ENCODE results near the gene EME1.

Gene EME1

DNA sequence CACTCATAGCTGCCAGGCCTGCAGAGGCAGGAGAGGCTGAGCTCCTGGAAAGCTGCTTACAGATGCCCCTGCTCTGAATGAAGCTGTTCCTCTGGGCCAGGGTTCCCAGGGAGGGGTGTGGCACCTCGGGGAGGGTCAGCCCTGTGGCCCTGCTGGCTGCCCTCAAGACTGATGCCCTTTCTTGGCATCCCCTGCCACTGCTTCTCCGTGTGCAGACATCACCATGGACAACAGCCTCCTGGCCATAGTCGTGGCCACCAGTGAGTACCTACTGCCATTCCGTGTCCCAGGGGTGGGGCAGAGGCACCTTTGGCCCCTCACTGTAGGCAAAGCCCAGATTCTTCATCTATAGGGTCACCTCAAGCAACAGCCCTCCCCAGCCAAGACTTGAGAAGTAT is 9.0 kb upstream of the EME1 start:
- no peak for DNase-seq

DNA sequence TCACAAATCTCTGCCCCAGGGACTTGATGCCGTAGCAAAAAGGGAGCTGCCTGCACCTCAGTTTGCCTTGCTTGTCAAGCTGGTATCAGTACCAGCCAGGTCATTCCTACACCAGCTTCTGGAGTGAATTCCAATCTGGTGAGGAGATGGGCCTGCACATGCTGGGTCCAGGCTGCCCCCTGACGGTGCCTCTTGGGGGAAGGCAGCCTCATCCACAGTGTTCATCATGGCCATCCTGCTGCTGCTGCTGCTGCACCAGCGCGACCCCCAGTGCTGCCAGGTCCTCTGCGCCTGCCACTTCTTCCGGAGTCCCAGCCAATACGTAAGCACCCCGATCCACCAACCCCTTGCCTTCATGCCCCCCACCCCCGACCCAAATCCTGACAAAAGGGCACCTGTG is 8.3 kb upstream of the EME1 start:
- no peak for DNase-seq

DNA sequence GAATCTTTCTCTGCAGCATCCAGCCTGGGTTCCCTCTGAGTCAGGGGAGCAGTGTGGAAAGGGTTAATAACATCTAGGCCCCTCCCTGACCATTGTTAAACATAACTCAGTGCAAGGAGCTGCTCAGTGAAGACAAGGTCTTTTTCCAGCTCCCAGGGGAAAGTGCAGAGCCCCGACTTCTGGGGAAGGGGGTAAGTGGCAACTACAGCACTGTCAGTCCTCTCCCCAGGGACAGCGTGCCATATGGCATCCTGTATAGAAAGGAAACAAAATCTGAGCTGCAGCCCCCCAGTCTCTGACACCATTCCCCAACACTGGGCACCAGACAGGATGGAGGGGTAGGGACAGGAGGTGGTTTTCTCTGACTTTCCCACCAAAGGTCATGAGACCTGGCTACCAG is 7.9 kb upstream of the EME1 start:
- no peak for DNase-seq

DNA sequence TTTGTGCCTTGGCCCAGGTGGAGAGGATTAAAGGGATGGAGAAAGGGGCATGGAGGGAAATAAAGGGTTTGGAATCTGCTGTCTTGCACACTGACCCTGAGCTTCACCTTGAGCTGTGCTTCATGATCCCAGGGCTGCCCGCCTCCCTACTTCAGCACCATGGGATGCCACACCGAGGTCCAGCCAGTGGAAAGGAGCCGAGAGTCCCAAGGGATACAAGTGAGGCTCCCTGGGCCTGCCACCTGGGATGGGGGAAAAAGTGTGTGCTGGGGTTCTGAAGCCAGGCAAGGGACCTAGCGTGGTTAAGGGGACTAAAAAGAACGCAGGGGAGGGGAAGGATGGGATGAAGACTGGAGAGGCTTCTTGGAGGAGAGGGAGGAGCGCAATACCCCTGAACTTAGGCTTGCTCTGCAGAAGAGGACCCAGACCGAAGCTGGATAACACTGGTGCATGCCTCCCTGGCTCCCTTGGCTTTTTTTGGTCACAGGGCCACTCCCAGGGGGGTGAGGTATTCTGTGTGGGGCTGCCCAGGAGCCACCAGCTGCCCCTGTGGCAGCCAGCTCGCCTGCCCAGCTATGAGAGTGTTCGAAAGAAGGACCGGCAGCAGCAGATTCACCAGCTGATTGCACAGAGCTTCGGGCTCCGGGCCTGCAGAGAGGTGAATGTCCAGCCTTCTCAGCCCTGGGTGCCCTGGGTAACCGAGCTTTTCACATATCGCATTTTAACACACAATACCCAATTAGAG is 7.2 kb upstream of the EME1 start:
- no peak for DNase-seq

DNA sequence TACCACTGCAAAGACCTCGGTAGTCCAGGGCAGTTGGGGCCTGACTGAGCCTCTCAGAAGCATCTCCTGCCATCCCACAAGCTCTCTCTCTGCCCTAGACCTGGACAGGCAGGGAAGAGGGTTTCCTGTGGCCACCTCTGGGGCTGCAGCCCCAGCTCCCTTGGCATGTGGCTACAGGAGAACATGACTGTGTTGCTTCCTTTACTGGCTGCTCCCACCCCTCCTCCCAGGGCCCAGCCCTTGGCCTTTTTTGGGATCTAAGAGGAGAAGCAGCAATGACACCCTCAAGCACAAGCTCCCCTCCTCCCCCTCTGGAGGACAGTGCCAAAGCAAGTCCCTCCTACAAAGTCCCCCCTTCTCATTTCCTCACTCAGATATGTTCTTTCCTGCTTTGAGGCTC is 5.6 kb upstream of the EME1 start:
- no peak for DNase-seq

DNA sequence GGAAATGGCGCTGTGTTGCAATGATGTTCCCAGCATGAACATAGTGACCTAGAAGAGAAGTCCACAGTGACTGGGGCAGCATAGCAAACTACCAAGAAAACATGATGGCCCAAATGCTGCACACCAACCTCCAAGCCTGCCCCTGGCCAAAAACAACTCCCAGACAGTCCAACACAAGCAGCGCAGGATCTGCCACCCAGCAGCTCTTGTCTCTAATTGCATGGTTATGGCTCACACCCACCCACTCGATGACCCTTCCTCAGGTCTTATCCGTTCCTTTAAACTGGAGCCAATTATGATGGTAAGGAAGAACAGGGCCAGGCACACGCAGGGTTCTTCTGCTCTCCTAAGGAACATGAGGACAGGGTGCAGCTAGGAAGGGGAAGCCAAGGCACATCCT is 3.0 kb upstream of the EME1 start:
- DNase-seq, result no peak

DNA sequence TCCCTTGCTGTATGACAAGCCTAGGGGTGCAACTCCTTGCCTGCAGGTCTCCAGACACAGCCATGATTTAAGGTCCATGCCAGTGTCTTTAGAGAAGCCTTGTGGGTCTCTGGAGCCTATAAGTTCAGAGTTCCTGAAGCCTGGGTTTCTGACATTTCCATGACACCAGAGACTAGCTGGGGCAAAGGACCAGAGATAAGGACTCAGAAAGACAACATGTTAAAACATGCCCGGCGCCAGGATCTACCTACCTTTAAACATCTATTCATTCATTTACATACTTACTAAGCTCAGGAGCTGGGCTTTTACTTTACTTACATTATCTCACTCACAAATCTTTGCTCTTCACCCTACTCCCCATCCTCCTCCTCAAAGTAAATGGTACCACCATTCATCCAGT is 1.5 kb upstream of the EME1 start:
- DNase-seq, result no peak

DNA sequence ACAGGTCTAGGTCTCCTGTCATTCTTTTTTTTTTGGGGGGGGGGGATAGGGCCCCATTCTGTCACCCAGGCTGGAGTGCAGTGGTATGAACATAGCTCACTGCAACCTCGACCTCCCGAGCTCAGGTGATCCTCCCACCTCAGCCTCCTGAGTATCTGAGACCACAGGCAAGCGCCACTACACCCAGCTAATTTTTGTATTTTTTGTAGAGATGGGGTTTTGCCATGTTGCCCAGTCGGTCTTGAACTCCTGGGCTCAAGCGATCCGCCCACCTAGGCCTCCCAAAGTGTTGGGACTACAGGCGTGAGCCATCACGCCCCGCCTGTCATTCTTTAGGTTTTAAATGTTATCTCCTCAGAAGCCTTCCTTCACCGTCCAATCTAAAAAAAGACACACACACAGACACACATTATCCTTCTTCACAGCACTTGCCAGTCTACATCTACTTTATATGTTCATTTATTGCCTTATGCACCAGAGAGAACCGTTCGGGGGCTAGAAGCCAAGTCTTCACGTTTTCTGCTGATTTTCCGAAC is 739 bp upstream of the EME1 start:
- DNase-seq, result no peak

DNA sequence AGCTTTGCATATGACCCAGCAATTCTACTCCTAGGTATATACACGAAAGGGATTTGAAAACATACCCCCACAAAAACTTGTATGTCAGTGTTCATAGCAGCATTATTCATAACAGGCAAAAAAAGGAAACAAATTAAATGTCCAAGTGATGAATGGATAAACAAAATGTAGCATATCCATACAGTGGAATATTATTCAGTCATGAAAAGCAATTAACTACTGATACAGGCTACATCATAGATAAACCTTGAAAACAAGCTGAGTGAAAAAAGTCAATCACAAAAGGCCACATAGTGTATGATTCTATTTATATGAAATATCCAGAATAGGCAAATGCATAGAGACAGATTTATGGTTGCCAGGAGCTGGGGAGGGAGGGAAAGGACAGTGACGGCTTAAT is 676 bp downstream of the EME1 start:
- no peak for DNase-seq

DNA sequence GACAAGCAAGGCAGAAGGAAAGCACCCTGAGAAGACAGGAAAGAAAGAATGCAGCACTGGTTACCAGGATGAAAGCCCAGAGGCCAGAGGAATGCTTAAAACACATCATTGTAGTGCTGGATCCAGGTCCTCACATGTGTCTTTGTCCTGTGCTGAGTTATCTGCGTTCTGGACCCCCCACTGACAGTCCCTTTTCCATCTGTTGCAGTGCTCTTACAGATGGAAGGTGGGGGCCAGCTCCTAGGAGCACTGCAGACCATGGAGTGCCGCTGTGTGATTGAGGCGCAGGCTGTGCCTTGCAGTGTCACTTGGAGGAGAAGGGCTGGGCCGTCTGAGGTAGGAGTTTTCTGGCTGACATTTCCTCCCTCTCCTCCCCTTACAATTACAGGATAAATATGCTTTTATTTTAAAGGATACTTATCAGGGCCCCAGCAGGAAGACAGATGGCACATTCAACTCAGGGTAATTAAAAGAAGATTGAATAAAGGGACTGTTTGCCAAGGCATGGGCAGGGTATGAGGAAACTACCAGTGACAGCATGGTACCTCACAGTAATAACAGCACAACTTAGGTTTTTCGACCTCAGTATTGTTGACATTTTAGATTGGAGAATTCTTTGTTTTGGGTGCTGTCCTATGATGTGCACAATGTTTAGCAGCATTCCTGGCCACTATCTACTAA is 3.0 kb downstream of the EME1 start:
- peak; percentile 55 for DNase-seq

DNA sequence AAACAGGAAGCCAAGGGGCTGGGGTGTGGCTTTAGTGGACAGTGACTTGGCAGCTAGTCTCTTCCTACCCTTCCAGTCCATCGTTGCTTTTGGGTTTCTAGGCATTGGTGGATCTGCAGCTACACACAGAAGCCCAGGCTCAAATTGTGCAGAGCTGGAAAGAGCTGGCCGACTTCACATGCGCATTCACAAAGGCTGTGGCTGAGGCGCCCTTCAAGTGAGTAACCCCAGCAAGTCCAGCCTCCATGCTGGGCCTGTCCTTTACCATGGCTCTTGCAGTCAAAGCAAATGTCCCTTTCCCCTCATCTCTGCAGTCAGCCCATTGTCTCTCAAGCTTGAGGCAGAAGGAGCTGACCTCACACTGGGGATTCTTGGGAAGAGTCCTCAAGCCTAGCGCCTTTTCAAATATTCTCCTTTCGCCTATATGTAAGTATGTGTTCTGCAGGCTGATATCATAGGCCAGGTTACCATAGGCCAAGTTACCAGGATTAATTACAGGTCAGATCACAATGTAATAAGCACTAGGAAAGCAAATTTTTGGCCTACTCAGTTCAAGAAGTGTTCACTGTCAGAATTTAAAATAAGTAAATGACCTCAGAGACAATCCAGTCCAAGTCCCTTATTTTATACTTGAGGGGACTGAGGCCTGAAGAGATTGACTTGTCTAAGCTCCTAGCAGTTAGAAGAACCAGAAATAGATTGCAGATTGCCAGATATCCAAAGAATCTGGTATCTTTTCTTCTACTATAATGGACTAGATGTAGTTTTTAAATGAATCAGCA is 6.5 kb downstream of the EME1 start:
- no peak for DNase-seq

DNA sequence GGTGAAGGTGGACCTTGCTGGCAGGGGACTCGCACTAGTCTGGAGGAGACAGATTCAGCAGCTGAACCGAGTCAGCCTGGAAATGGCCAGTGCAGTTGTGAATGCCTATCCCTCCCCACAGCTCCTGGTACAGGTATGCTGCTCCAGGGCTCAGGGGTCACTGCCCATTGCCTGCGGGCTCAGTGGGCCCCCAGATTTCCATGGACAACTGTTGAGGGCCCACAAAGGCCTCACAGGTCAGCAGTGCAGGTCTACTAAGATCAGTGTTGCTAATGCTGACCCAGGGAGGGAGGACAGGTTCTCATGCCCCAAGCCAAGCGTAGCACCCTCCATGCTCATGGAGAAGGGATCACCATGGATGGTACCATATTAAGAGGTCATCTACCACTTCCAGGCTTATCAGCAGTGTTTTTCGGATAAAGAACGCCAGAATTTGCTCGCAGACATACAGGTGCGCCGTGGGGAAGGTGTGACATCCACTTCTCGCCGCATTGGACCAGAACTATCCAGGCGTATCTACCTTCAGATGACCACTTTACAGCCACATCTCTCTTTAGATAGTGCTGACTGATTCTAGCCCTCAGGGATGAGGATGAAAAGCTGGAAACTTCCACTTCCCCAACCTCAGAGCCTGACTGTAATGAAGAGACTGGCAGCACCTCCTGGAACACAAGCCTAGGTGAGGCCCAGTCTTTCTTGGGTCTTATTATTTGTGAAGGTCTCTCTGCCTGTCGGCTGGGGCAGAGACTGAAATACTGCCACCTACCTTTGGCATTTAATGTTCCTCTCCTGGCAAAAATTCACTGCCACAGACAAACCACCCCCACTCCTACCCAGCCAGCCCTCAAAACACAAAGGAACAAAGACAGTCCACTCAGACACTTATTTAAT is 7.6 kb downstream of the EME1 start:
- DNase-seq, result no peak

DNA sequence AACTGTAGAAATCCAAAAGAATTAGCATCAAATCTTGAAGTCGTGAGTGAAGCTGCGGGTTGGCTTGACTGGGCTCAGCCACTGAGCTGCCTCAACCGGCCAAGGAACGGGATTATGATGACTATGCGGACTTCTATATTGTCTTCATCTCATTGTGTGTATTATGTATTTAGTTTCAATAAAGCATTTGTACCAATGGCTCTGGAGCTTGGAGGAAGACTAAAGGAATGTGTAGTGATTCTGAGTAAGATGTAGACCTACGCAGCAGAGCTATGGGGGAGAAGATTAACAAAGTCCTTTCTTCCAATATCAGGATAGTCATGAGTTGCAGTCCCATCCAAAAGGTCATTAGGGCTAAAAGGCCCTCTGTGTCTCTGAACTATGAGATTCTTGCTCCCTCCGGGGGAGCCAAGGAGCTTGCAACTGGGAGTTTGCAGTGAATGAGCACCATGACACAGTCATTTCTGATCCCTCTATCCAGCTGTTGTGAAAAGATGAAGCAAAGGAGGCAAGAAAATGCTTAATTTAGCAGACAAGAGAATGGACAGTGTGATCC is 8.3 kb downstream of the EME1 start:
- no peak for DNase-seq

DNA sequence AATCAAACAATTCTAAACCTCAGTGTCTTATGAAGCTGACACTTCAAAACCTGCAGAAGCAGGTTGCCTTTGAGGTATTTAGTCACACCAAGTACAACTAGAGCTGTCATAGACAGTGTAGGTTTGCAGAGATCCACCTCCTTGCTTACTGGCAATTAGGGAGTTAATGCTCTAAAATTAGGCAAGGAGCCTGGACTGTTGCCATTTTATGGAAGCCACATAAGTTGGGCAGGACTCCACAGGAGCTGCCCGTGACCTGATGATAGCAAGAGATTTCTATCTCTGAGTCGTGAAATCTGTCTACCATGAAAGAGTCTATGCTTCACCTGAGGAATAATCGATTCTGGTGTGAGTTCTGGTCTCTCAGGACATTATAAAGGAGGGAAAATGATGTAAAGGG is 8.9 kb downstream of the EME1 start:
- no peak for DNase-seq

DNA sequence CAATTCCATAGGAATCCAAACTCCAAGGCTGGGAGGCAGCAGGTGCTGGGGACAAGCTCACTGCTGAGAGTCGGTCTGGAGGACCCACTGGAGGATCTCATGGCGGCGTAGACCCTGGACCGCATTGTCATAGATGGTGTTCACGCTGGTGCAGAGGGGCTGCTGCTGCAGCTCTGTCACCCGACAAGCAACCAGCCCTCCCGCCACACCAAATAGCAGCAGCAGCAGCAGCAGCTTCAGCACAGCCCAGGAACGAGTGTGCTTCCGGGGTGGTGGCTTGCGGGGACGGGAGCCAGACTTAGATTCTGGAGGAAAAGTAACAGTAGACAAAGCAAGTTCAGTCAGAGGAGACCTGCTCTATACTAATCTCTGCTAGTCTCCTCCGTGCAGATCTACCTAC is 9.9 kb downstream of the EME1 start:
- DNase-seq, result no peak

DNA sequence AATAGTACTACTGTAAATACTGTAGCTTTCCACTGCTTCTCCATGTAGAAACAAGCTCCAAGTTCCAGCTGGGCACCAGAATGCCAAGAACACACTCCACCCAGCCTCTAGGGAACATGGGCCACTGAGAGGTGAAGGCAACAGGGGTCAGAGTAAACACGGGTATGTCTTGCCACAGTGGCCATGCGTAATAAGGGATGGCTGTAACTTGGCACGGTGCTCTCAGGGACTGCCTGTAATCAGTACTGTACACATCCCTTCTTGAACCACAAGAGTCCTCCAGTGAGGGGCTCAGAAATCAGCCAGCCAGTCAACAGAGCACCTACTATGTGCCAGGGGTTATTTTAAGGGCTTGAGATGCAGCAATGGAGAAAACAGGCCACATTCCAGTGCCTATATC is 13.5 kb downstream of the EME1 start:
- DNase-seq, result no peak

DNA sequence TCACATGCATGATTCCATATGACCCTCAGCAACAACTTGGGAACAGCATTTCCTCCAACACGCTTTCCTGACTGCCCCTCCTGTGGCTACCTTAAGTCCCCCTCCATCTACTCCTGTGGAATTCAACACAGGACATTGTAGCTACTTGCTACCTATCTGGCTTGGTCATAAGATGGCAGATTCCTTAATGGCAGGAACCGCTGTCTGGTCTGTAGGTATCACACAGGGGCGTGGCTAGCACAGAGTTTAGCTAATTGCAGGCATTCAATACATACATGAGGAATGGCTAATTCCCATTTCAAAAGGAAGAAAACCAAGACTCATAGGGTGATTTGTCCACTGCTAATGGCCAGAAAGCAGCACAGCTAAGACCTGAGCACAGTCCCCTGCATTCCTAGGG is 15.7 kb downstream of the EME1 start:
- DNase-seq, result no peak

DNA sequence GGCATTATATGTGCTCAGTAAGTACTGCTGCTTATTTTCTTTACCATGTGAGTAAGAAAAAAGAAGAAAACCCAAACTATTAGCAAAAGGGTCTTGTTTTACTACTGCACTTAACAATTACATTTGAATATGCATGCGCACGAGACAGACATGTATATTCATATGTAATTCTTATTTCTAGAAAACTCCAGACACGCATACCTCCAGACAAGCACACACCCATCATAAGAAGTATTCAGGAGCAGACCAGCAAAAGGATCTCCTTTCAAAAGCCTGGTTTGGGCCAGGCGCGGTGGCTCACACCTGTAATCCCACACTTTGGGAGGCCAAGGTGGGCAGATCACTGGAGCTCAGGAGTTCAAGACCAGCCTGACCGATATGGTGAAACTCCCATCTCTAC is 16.5 kb downstream of the EME1 start:
- no peak for DNase-seq

DNA sequence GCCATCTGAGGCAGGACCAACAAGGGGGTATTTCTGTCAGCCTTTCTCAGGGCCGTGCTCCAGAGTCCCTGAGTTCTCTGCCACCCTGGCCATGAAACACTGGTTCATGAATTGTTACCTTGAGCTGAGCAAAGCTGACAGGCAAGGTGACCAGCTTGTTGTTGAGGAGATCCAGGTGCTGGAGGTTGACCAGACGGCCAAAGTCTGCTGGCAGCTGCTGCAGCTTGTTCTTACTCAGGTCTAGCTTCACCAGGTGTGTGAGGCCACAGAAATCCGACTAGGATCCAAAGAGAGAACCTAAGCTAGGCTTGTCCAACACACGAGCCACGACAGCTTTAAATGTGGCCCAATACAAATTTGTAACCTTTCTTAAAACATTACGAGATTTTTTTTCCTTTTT is 19.6 kb downstream of the EME1 start:
- DNase-seq, result no peak

DNA sequence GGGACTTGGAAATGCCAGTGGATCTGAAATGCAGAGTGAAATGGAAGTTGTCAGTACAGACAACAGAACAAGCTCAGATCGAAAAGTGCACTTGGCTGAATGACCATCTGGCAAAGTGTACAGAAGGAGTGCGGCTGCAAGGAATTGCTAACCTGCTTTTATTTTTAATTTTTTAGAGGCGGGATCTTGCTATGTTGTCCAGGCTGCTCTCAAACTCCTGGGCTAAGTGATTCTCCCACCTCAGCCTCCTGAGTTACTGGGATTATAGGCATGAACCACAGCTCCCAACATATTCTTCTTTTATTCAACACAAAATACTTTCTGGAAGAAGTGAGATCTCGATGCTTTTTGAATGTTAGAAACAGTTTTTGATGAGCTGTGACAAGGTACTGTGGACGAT is 20.7 kb downstream of the EME1 start:
- DNase-seq, result no peak

DNA sequence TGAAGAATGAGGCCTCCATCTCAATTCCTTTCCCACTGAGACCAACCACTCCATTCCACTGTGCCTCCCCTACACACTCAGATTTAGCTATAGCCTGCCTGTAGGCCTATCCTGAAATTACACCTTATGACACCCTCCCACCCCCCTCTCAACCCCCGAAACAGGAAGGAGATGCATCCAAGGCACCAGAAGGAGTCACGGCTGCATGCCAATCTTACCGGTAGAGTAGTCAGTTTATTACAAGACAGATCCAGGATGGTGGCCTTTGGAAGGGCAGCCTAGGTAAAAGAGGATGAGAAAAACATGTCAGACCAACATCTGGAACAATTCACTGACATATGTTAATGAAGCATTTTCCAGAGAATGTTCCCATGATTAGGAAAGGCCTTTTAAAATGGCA is 21.7 kb downstream of the EME1 start:
- DNase-seq, result no peak

DNA sequence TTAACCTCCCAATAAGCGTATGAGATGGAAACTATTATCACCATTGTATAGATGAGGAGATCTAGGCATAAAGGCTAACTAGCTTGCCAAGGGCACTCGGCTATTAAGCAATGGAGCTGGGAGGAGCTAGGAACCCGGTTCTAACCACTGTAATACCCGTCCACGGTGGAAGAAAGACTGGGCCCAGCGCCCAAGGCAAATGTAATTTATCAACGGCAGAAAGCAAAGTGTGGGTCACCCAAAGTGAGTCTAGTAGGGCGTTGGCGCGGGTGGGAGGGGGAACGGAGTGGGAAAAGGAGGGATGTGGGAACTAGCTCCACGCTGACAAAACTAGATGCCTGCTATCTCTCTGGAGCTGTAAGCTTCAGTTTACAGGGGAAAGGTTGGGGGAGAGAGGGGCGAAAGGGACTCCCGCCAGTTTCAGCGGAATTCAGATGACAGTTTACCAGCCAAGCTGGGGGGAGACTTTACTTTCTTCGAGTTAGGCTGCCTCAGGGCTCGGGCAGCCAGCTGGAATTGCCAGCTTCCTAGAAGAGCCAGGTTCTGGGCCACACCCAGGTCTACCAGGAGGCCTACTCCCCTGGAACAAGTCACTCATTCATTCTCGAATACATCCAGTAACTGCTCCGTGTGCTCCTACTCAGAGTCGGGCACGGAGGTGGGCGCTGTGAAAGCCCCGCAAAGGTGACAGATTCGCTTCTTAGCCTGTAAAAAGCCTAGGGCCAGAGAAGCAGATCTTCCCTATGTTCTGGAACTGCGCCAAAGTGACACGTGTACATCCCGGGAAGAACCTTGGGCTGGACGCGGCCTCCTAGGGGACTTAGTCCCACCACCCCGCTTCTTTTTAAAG is 23.5 kb downstream of the EME1 start:
- no peak for DNase-seq
